ENCODE measurements around the gene RAB31. TPM values are rescaled to one million over a fixed set of nuclear protein-coding genes. Genes with fewer than 3 reads are reported as not detected.

The RAB31 gene
- polyA plus RNA-seq, 1 donor from 2014 or later: 16.3 TPM

- no peak overlapping the region for H3K4me2 ChIP-seq (ENCODE audit: low read length)
- H3K9ac ChIP-seq (ENCODE audit: low read length): no peak overlapping the region
- H3K4me3 ChIP-seq (ENCODE audit: low read length): no peak overlapping the region
- H4K20me1 ChIP-seq (ENCODE audit: insufficient read depth): no peaks in the 10 kb centered on the region
- no peak overlapping the region for H3K27ac ChIP-seq (ENCODE audit: low read length)
- no peaks in the 10 kb centered on the region for H3F3A ChIP-seq (ENCODE audit: insufficient read depth, low read length, poor library complexity, severe bottlenecking)
- H3K27me3 ChIP-seq (ENCODE audit: insufficient read depth, low read depth, low read length): no peaks in the 10 kb centered on the region
- no peaks in the 10 kb centered on the region for H3K9me3 ChIP-seq (ENCODE audit: low read length)
- no peaks in the 10 kb centered on the region for H3K9me2 ChIP-seq (ENCODE audit: insufficient read depth, low read length)
- no peaks in the 10 kb centered on the region for H3K79me2 ChIP-seq (replicated peaks; ENCODE audit: insufficient read depth, low read length)
- no peak for TF ChIP-seq TAF1 (IDR thresholded peaks at IDR 0.05; ENCODE audit: low read depth)
- TF ChIP-seq EP300 (conservative IDR thresholded peaks at IDR 0.05; ENCODE audit: poor library complexity, severe bottlenecking): no peak
- TF ChIP-seq POLR2AphosphoS5 (IDR thresholded peaks at IDR 0.05): no peak
- TF ChIP-seq RAD21 (conservative IDR thresholded peaks at IDR 0.05): no peak
- no peak for TF ChIP-seq REST (IDR thresholded peaks at IDR 0.05; ENCODE audit: borderline replicate concordance)
- TF ChIP-seq CTCF (IDR thresholded peaks at IDR 0.05; ENCODE audit: poor library complexity, severe bottlenecking): no peak
- no peak for TF ChIP-seq EZH2 (IDR thresholded peaks at IDR 0.05; ENCODE audit: borderline replicate concordance, insufficient read depth, low read length, poor library complexity, severe bottlenecking)
- no peak for TF ChIP-seq MXI1 (conservative IDR thresholded peaks at IDR 0.05; ENCODE audit: poor library complexity, severe bottlenecking)
- TF ChIP-seq SMC3 (conservative IDR thresholded peaks at IDR 0.05; ENCODE audit: poor library complexity): no peak
- H3K36me3 ChIP-seq (ENCODE audit: insufficient read depth, low read length): no peaks in the 10 kb centered on the region
- H2AFZ ChIP-seq (ENCODE audit: low read depth, low read length): no peak overlapping the region
Observed at GRCh38 chr18:9696112-9696511, 12.0 kb upstream of the RAB31 start.

DNA sequence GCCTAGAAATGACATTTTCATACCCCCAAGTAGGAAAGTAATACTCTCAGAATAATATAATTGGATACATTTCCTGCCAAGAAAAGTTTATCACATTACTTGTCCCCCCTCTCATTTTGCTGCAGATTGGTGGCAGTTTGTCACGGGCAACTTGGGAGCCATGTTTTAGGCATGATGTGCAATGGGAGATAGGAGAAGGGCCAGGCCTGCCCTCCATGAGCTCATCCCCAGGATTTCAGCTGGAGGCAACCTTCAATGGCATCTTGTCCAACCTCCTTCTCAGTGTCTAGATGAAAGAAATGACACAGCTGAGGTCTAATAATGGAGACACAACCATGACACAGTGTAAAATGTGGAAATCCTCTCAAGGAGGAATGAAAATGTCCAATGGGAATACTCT is 11.4 kb upstream of the RAB31 start:
- H2AFZ ChIP-seq (ENCODE audit: low read depth, low read length): no peak overlapping the region
- H3K9ac ChIP-seq (ENCODE audit: low read length): no peak overlapping the region
- no peaks in the 10 kb centered on the region for H3K9me3 ChIP-seq (ENCODE audit: low read length)
- TF ChIP-seq REST (IDR thresholded peaks at IDR 0.05; ENCODE audit: borderline replicate concordance): no peak
- no peak for TF ChIP-seq RAD21 (conservative IDR thresholded peaks at IDR 0.05)
- TF ChIP-seq EZH2 (IDR thresholded peaks at IDR 0.05; ENCODE audit: borderline replicate concordance, insufficient read depth, low read length, poor library complexity, severe bottlenecking): no peak
- no peak for TF ChIP-seq MXI1 (conservative IDR thresholded peaks at IDR 0.05; ENCODE audit: poor library complexity, severe bottlenecking)
- TF ChIP-seq POLR2AphosphoS5 (IDR thresholded peaks at IDR 0.05): no peak
- no peak for TF ChIP-seq CTCF (IDR thresholded peaks at IDR 0.05; ENCODE audit: poor library complexity, severe bottlenecking)
- no peak for TF ChIP-seq TAF1 (IDR thresholded peaks at IDR 0.05; ENCODE audit: low read depth)
- TF ChIP-seq EP300 (conservative IDR thresholded peaks at IDR 0.05; ENCODE audit: poor library complexity, severe bottlenecking): no peak
- TF ChIP-seq SMC3 (conservative IDR thresholded peaks at IDR 0.05; ENCODE audit: poor library complexity): no peak
- no peaks in the 10 kb centered on the region for H4K20me1 ChIP-seq (ENCODE audit: insufficient read depth)
- no peaks in the 10 kb centered on the region for H3K36me3 ChIP-seq (ENCODE audit: insufficient read depth, low read length)
- no peak overlapping the region for H3K4me2 ChIP-seq (ENCODE audit: low read length)
- no peak overlapping the region for H3K4me3 ChIP-seq (ENCODE audit: low read length)
- H3K27ac ChIP-seq (ENCODE audit: low read length): no peak overlapping the region
- no peaks in the 10 kb centered on the region for H3K9me2 ChIP-seq (ENCODE audit: insufficient read depth, low read length)
- H3F3A ChIP-seq (ENCODE audit: insufficient read depth, low read length, poor library complexity, severe bottlenecking): no peaks in the 10 kb centered on the region
- no peaks in the 10 kb centered on the region for H3K27me3 ChIP-seq (ENCODE audit: insufficient read depth, low read depth, low read length)
- no peaks in the 10 kb centered on the region for H3K79me2 ChIP-seq (replicated peaks; ENCODE audit: insufficient read depth, low read length)

All from neural cell (in vitro differentiated cells).